Measurements from ENCODE around the gene TUBG1. TPM values are rescaled to one million over a fixed set of nuclear protein-coding genes. Genes with fewer than 3 reads are reported as not detected.

The TUBG1 gene
- total and polyA plus RNA-seq, 4 donors: 12.5 to 51.1 (median 27.1) TPM

DNA sequence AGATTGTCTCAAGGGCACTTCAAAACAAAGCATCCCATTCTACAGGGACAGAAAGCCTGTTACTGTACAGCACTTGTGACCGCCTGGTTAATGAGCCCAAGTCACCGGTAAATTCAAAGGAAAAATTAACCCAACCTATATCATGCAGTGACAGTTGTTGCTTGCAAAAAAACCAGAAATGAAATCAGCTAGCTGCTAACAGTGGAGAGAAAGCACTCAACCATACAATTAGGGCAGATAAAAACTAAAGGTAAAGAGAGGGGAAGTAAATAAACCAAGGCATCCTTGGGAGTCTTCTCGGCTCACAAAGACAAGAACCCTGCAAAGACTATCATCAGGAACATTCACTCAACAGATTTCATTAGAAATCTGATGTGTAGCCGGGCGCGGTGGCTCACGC is 6.2 kb upstream of the TUBG1 start:
- no peaks in the 10 kb centered on the region for H3K27me3 ChIP-seq (ENCODE audit: control insufficient read depth in 4 of 4, insufficient read depth in 4 of 4, low read length in 3 of 4)
- H3K9me3 ChIP-seq (ENCODE audit: control insufficient read depth in 4 of 4, low read length in 3 of 4): no peaks in the 10 kb centered on the region
- no peak for DNase-seq (ENCODE audit: low spot score)
- peaks cover 8 to 19% (median 15%) of the 10 kb centered on the region in 4 donors for H3K4me1 ChIP-seq (ENCODE audit: control insufficient read depth in 4 of 4, insufficient read depth in 4 of 4, low read length in 3 of 4)
- no peak for TF ChIP-seq HNF4A (conservative IDR thresholded peaks at IDR 0.05)
- TF ChIP-seq, protein P1, sequence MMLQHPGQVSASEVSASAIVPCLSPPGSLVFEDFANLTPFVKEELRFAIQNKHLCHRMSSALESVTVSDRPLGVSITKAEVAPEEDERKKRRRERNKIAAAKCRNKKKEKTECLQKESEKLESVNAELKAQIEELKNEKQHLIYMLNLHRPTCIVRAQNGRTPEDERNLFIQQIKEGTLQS (IDR thresholded peaks at IDR 0.05): no peak
- no peak for TF ChIP-seq JUND (IDR thresholded peaks at IDR 0.05)
- no peak for TF ChIP-seq EGR1 (IDR thresholded peaks at IDR 0.05; ENCODE audit: low read depth in 2 of 2)
- TF ChIP-seq, protein P2, sequence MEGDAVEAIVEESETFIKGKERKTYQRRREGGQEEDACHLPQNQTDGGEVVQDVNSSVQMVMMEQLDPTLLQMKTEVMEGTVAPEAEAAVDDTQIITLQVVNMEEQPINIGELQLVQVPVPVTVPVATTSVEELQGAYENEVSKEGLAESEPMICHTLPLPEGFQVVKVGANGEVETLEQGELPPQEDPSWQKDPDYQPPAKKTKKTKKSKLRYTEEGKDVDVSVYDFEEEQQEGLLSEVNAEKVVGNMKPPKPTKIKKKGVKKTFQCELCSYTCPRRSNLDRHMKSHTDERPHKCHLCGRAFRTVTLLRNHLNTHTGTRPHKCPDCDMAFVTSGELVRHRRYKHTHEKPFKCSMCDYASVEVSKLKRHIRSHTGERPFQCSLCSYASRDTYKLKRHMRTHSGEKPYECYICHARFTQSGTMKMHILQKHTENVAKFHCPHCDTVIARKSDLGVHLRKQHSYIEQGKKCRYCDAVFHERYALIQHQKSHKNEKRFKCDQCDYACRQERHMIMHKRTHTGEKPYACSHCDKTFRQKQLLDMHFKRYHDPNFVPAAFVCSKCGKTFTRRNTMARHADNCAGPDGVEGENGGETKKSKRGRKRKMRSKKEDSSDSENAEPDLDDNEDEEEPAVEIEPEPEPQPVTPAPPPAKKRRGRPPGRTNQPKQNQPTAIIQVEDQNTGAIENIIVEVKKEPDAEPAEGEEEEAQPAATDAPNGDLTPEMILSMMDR (IDR thresholded peaks at IDR 0.05; ENCODE audit: low read depth, low read length, missing input control): no peak
- TF ChIP-seq GABPA (IDR thresholded peaks at IDR 0.05 in 1 of 2, conservative IDR thresholded peaks at IDR 0.05 in 1 of 2): no peak
- no peak for TF ChIP-seq YY1 (IDR thresholded peaks at IDR 0.05)
- no peak for TF ChIP-seq RAD21 (IDR thresholded peaks at IDR 0.05)
- TF ChIP-seq NR2F2 (IDR thresholded peaks at IDR 0.05): no peak
- no peak for TF ChIP-seq FOXA1 (IDR thresholded peaks at IDR 0.05)
- TF ChIP-seq TAF1 (conservative IDR thresholded peaks at IDR 0.05): no peak
- TF ChIP-seq, protein P3, sequence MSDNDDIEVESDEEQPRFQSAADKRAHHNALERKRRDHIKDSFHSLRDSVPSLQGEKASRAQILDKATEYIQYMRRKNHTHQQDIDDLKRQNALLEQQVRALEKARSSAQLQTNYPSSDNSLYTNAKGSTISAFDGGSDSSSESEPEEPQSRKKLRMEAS (IDR thresholded peaks at IDR 0.05): no peak
- no peak for TF ChIP-seq SP1 (IDR thresholded peaks at IDR 0.05)
- no peak for TF ChIP-seq HNF4G (IDR thresholded peaks at IDR 0.05)
- no peak for TF ChIP-seq FOXA2 (IDR thresholded peaks at IDR 0.05)
- TF ChIP-seq RXRA (IDR thresholded peaks at IDR 0.05): no peak
- peaks cover 0 to 3% (median 0%) of the 10 kb centered on the region in 4 donors for H3K36me3 ChIP-seq (ENCODE audit: control insufficient read depth in 4 of 4, insufficient read depth in 3 of 4, low read depth in 1 of 4, low read length in 3 of 4)
- H3K4me3 ChIP-seq (ENCODE audit: low read depth in 1 of 3, low read length in 3 of 3): no peak overlapping the region
- WGBS: 94% methylated on average over 7 of the region's 7 CpGs
- H3K9ac ChIP-seq (ENCODE audit: low read depth in 1 of 2, low read length in 2 of 2): no peak overlapping the region
- H3K27ac ChIP-seq (ENCODE audit: low read depth in 1 of 2, low read length in 2 of 2): no peak overlapping the region

DNA sequence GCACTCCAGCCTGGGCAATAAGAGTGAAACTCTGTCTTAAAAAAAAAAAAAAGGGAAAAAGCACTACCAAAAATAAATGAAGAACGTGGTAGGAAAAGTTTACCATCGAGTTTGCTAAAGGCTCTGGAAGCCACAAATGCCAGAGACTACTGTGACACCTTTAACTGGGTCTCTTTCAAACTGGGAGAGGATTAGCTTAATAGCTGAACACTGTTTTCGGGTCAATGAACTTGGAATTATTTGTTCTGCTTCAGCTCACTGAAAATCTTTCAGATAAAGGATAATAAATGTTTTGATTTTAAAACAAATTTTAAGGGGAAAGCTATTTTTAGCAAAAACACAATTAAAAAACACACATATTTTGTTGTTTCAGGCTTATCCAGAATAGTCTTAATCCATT is 1.7 kb upstream of the TUBG1 start:
- 24% methylated on average over 3 of the region's 3 CpGs for whole genome bisulfite sequencing
- H3K27me3 ChIP-seq (ENCODE audit: control insufficient read depth in 4 of 4, insufficient read depth in 4 of 4, low read length in 3 of 4): no peaks in the 10 kb centered on the region
- peaks cover 3 to 9% (median 8%) of the 10 kb centered on the region in 4 donors for H3K36me3 ChIP-seq (ENCODE audit: control insufficient read depth in 4 of 4, insufficient read depth in 3 of 4, low read depth in 1 of 4, low read length in 3 of 4)
- H3K9ac ChIP-seq (ENCODE audit: low read depth in 1 of 2, low read length in 2 of 2): peak overlapping the region in 1 of 2 donors; percentile 64
- H3K27ac ChIP-seq (ENCODE audit: low read depth in 1 of 2, low read length in 2 of 2): peak overlapping the region in 1 of 2 donors; percentile 5
- no peak for DNase-seq (ENCODE audit: low spot score)
- H3K4me3 ChIP-seq (ENCODE audit: low read depth in 1 of 3, low read length in 3 of 3): peak overlapping the region in 2 of 3 donors; percentile 89 to 91
- H3K4me1 ChIP-seq (ENCODE audit: control insufficient read depth in 4 of 4, insufficient read depth in 4 of 4, low read length in 3 of 4): peaks cover 8 to 35% (median 22%) of the 10 kb centered on the region in 4 donors
- peak in 1 of 2 donors; percentile 42 for TF ChIP-seq RXRA (IDR thresholded peaks at IDR 0.05)
- no peak for TF ChIP-seq FOXA1 (IDR thresholded peaks at IDR 0.05)
- no peak for TF ChIP-seq TAF1 (conservative IDR thresholded peaks at IDR 0.05)
- H3K9me3 ChIP-seq (ENCODE audit: control insufficient read depth in 4 of 4, low read length in 3 of 4): no peaks in the 10 kb centered on the region

DNA sequence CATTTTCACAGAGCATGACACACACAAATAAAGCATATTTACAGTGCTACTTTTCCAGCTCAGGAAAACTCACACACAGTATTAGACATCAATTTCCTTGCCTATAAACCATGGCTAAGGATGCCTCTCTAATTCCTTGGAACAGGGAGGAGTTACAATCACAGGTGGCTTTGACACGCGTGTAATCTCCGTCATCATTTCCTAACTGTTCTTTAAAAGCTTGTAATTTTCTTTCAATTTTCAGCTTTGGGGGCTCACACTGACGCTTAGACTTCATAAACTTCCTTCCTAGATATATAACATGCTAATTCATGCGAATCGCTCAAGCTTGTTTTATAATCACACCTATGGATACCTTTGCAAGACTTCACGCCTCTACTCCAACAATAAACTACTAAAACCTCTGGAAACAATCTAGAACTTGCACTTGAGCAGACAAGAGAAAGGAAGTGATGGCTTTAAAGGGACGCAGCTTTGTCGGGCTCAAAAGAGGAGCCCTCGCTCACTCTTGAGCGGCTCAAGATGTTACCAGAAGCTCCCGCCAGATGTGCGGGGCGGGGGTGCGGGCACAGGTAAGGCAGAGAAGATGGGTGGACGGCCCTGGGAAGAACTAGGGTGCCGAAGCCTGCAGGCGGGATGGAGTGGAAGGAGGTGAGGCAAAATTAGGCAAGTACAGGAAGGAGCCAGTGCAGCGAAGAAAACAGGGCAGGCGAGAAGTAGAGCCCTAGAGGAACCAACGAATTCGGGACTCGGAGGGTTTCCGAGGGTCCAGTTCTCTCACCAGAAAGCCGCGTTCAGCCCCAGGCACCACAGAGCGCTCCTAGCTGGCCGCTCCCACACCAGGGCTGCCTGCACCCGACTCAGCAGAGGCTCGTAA is 940 bp upstream of the TUBG1 start:
- TF ChIP-seq YY1 (IDR thresholded peaks at IDR 0.05): no peak
- TF ChIP-seq, protein P4, sequence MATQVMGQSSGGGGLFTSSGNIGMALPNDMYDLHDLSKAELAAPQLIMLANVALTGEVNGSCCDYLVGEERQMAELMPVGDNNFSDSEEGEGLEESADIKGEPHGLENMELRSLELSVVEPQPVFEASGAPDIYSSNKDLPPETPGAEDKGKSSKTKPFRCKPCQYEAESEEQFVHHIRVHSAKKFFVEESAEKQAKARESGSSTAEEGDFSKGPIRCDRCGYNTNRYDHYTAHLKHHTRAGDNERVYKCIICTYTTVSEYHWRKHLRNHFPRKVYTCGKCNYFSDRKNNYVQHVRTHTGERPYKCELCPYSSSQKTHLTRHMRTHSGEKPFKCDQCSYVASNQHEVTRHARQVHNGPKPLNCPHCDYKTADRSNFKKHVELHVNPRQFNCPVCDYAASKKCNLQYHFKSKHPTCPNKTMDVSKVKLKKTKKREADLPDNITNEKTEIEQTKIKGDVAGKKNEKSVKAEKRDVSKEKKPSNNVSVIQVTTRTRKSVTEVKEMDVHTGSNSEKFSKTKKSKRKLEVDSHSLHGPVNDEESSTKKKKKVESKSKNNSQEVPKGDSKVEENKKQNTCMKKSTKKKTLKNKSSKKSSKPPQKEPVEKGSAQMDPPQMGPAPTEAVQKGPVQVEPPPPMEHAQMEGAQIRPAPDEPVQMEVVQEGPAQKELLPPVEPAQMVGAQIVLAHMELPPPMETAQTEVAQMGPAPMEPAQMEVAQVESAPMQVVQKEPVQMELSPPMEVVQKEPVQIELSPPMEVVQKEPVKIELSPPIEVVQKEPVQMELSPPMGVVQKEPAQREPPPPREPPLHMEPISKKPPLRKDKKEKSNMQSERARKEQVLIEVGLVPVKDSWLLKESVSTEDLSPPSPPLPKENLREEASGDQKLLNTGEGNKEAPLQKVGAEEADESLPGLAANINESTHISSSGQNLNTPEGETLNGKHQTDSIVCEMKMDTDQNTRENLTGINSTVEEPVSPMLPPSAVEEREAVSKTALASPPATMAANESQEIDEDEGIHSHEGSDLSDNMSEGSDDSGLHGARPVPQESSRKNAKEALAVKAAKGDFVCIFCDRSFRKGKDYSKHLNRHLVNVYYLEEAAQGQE (IDR thresholded peaks at IDR 0.05): no peak
- no peak for TF ChIP-seq NR2F2 (IDR thresholded peaks at IDR 0.05)
- TF ChIP-seq, protein P3 (IDR thresholded peaks at IDR 0.05): no peak
- TF ChIP-seq HNF4G (IDR thresholded peaks at IDR 0.05): no peak
- TF ChIP-seq, protein P5, sequence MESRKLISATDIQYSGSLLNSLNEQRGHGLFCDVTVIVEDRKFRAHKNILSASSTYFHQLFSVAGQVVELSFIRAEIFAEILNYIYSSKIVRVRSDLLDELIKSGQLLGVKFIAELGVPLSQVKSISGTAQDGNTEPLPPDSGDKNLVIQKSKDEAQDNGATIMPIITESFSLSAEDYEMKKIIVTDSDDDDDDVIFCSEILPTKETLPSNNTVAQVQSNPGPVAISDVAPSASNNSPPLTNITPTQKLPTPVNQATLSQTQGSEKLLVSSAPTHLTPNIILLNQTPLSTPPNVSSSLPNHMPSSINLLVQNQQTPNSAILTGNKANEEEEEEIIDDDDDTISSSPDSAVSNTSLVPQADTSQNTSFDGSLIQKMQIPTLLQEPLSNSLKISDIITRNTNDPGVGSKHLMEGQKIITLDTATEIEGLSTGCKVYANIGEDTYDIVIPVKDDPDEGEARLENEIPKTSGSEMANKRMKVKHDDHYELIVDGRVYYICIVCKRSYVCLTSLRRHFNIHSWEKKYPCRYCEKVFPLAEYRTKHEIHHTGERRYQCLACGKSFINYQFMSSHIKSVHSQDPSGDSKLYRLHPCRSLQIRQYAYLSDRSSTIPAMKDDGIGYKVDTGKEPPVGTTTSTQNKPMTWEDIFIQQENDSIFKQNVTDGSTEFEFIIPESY (IDR thresholded peaks at IDR 0.05): no peak
- TF ChIP-seq SP1 (IDR thresholded peaks at IDR 0.05): no peak
- Histone ChIP-seq H3K27ac (ENCODE audit: low read depth in 1 of 2, low read length in 2 of 2) (peak overlapping the region; percentile 88), H3K4me1 (ENCODE audit: control insufficient read depth in 4 of 4, insufficient read depth in 4 of 4, low read length in 3 of 4) (peaks cover 8 to 35% (median 22%) of the 10 kb centered on the region in 4 donors), H3K4me3 (ENCODE audit: low read depth in 1 of 3, low read length in 3 of 3) (peak overlapping the region; percentile 89 to 93 (median 91)), H3K36me3 (ENCODE audit: control insufficient read depth in 4 of 4, insufficient read depth in 3 of 4, low read depth in 1 of 4, low read length in 3 of 4) (peaks cover 4 to 15% (median 11%) of the 10 kb centered on the region in 4 donors), H3K27me3 (ENCODE audit: control insufficient read depth in 4 of 4, insufficient read depth in 4 of 4, low read length in 3 of 4) (no peaks in the 10 kb centered on the region), H3K9ac (ENCODE audit: low read depth in 1 of 2, low read length in 2 of 2) (peak overlapping the region; percentile 64 to 90), H3K9me3 (ENCODE audit: control insufficient read depth in 4 of 4, low read length in 3 of 4) (no peaks in the 10 kb centered on the region)
- no peak for DNase-seq (ENCODE audit: low spot score)
- WGBS: under 1% methylated on average over 30 of the region's 30 CpGs

All from liver (tissue), 9 donors.